HepG2 (cell line): ENCODE results near the gene WSB1. TPM values are rescaled to one million over a fixed set of nuclear protein-coding genes. Genes with fewer than 3 reads are reported as not detected.

Experiments used
- ATAC-seq: fragments of 200-7000 bp; cut with Tn5 transposase; 3 replicates; pipeline ENCODE4 v1.9.1; 2020; ENCODE audit warnings: mild to moderate bottlenecking, moderate library complexity
- BruUV-seq: library from RNA; stranded (reverse); fragments of 400-500 nt; replicated peaks from 2 replicates; lab custom pipeline; 2021; lab: Mats Ljungman, UMichigan
- CTCF ChIA-PET: fragments of 300-600 bp; formaldehyde crosslinking; extraction: SDS; loops from one replicate; lab custom pipeline; 2021; ENCODE audit warnings: low total read pairs, inconsistent platforms, low intra/inter-chr PET ratio; lab: Yijun Ruan, JAX
- POLR2A ChIA-PET: fragments of 350-600 bp; sonication (Branson Sonifier 250); formaldehyde crosslinking; loops from one replicate; lab custom pipeline; 2020; ENCODE audit warnings: antibody characterized with exemption, inconsistent platforms; lab: Yijun Ruan, JAX
- DNase-seq: peaks from one replicate; pipeline ENCODE4 v3.0.0-alpha.2; 2015; ENCODE audit warnings: low spot score
- FAIRE-seq: peaks from 3 replicates; lab custom pipeline; 2011; peaks lifted over from hg19 to GRCh38; lab: Jason Lieb, UNC
- H2AFZ ChIP-seq: one replicate; pipeline ENCODE4 v1.6.1; 2011; ENCODE audit warnings: low read length, inconsistent platforms
- H3K27ac ChIP-seq: fragments of 300-600 bp; 3 replicates; pipeline ENCODE4 v1.8.0; 2011; ENCODE audit warnings: mixed run types, mild to moderate bottlenecking, mixed read lengths, low read length, inconsistent platforms; ENCODE audit not compliant: insufficient read depth; ENCODE audit errors: extremely low read length
- H3K27me3 ChIP-seq, 2 experiments: fragments of 200-600 bp in 1 of 2; 2 replicates in 1 of 2; 3 replicates in 1 of 2; pipeline versions ENCODE4 v1.6.0 to v1.8.0; 2011; ENCODE audit warnings: low read length in 2 of 2, mild to moderate bottlenecking in 2 of 2, moderate library complexity in 2 of 2, inconsistent platforms in 1 of 2; ENCODE audit not compliant: insufficient read depth in 2 of 2, control insufficient read depth in 1 of 2
- H3K36me3 ChIP-seq, 2 experiments: fragments of 200-600 bp in 1 of 2; replicated peaks in 1 of 2; 2 replicates in 1 of 2; 3 replicates in 1 of 2; pipeline versions ENCODE4 v1.5.1 to v1.8.0; 2011; ENCODE audit warnings: low read length in 2 of 2, inconsistent platforms in 1 of 2; ENCODE audit not compliant: insufficient read depth in 2 of 2, control insufficient read depth in 1 of 2
- H3K4me1 ChIP-seq: 2 replicates; pipeline ENCODE4 v1.5.1; 2012; ENCODE audit warnings: low read length, inconsistent platforms; ENCODE audit not compliant: insufficient read depth
- H3K4me2 ChIP-seq: 2 replicates; pipeline ENCODE4 v1.6.0; 2011; ENCODE audit warnings: low read depth, low read length, inconsistent platforms
- H3K4me3 ChIP-seq, 3 experiments: fragments of 200-600 bp in 1 of 3; sonication (generic), shearing (Covaris generic) in 1 of 3; replicated peaks in 1 of 3; 2 replicates each; pipeline ENCODE4 v1.5.1; 2011 to 2016; ENCODE audit warnings: low read length in 3 of 3, inconsistent platforms in 2 of 3, low read depth in 2 of 3, mild to moderate bottlenecking in 2 of 3, control low read depth in 1 of 3, mixed read lengths in 1 of 3; ENCODE audit not compliant: insufficient read depth in 1 of 3
- H3K79me2 ChIP-seq: one replicate; pipeline ENCODE4 v1.6.1; 2011; ENCODE audit warnings: low read length, inconsistent platforms; ENCODE audit not compliant: insufficient read depth
- H3K9ac ChIP-seq: 2 replicates; pipeline ENCODE4 v1.6.0; 2011; ENCODE audit warnings: mild to moderate bottlenecking, low read depth, low read length, inconsistent platforms; ENCODE audit not compliant: insufficient read depth
- H3K9me3 ChIP-seq: 2 replicates; pipeline ENCODE4 v1.5.1; 2012; ENCODE audit warnings: mild to moderate bottlenecking, low read length
- H4K20me1 ChIP-seq: 2 replicates; pipeline ENCODE4 v1.6.0; 2011; ENCODE audit warnings: inconsistent platforms, mild to moderate bottlenecking, low read length, moderate library complexity; ENCODE audit not compliant: insufficient read depth
- CEBPG ChIP-seq: IDR thresholded peaks from 2 replicates; pipeline ENCODE4 v1.6.1; 2016
- CREB3 ChIP-seq: sonication (generic); formaldehyde crosslinking; IDR thresholded peaks from 2 replicates; pipeline ENCODE4 v1.5.0; 2020; ENCODE audit warnings: missing genetic modification reagents
- FOSL2 ChIP-seq: sonication (generic); formaldehyde crosslinking; IDR thresholded peaks from 2 replicates; pipeline ENCODE4 v1.4.0; 2020; ENCODE audit warnings: missing genetic modification reagents
- LCORL ChIP-seq, 2 experiments: fragments of 450-650 bp in 1 of 2; sonication (generic) in 1 of 2; formaldehyde crosslinking in 1 of 2; IDR thresholded peaks; 2 replicates each; pipeline versions ENCODE4 v1.5.0 to v1.6.1; 2017 to 2020; ENCODE audit warnings: antibody characterized with exemption in 1 of 2, missing genetic modification reagents in 1 of 2
- PAF1 ChIP-seq: IDR thresholded peaks from 2 replicates; pipeline ENCODE4 v1.6.1; 2016; ENCODE audit warnings: missing genetic modification reagents, missing compliant biosample characterization
- TBL1XR1 ChIP-seq: fragments of 150-350 bp; IDR thresholded peaks from 2 replicates; pipeline ENCODE4 v1.6.1; 2014; ENCODE audit warnings: borderline replicate concordance, low read length; ENCODE audit not compliant: partially characterized antibody
- ZMYM2 ChIP-seq: sonication (generic); formaldehyde crosslinking; IDR thresholded peaks from 2 replicates; pipeline ENCODE4 v1.8.0; 2022; ENCODE audit warnings: mild to moderate bottlenecking, missing genetic modification reagents
- ZNF124 ChIP-seq: sonication (generic); formaldehyde crosslinking; IDR thresholded peaks from 2 replicates; pipeline ENCODE4 v1.4.0; 2020; ENCODE audit warnings: missing genetic modification reagents
- ZNF136 ChIP-seq: sonication (generic); formaldehyde crosslinking; IDR thresholded peaks from 2 replicates; pipeline ENCODE4 v1.8.1; 2022; ENCODE audit warnings: low read depth, mild to moderate bottlenecking, moderate library complexity, missing genetic modification reagents
- ZNF337 ChIP-seq: sonication (generic); formaldehyde crosslinking; IDR thresholded peaks from 2 replicates; pipeline ENCODE4 v1.5.1; 2020; ENCODE audit warnings: missing genetic modification reagents, low read depth, mild to moderate bottlenecking, borderline replicate concordance
- ZNF367 ChIP-seq: sonication (generic); formaldehyde crosslinking; IDR thresholded peaks from 2 replicates; pipeline ENCODE4 v1.4.0; 2020; ENCODE audit warnings: missing genetic modification reagents, borderline replicate concordance
- ZNF432 ChIP-seq: sonication (generic); formaldehyde crosslinking; IDR thresholded peaks from 2 replicates; pipeline ENCODE4 v1.5.0; 2020; ENCODE audit warnings: missing genetic modification reagents, mild to moderate bottlenecking, borderline replicate concordance
- ZNF530 ChIP-seq: sonication (generic); formaldehyde crosslinking; IDR thresholded peaks from 2 replicates; pipeline ENCODE4 v1.5.0; 2020; ENCODE audit warnings: low read depth, mild to moderate bottlenecking, missing genetic modification reagents
- ZNF550 ChIP-seq: sonication (generic); formaldehyde crosslinking; IDR thresholded peaks from 2 replicates; pipeline ENCODE4 v1.4.0; 2020; ENCODE audit warnings: mild to moderate bottlenecking, missing genetic modification reagents, borderline replicate concordance
- ZNF556 ChIP-seq: sonication (generic); formaldehyde crosslinking; IDR thresholded peaks from 2 replicates; pipeline ENCODE4 v1.4.0; 2020; ENCODE audit warnings: mild to moderate bottlenecking, missing genetic modification reagents, borderline replicate concordance
- ZSCAN20 ChIP-seq: sonication (generic); formaldehyde crosslinking; IDR thresholded peaks from 2 replicates; pipeline ENCODE4 v1.4.0; 2020; ENCODE audit warnings: missing genetic modification reagents, mild to moderate bottlenecking, borderline replicate concordance
- WGBS: methylation state at CpG from one replicate; pipeline ENCODE4 v1.1.6; 2017; ENCODE audit warnings: low lambda C conversion rate; 5-methylcytosine and 5-hydroxymethylcytosine counted together
- in situ Hi-C: cut with HindIII; loops from 2 replicates; pipeline ENCODE4 v1.10.0; 2017; ENCODE audit warnings: low pct_unique_long_range_greater_than_20kb; ENCODE audit not compliant: extremely low pct_ligation_motif_present
- intact Hi-C: fragments of 100-400 bp; cut with micrococcal nuclease; formaldehyde crosslinking; loops from one replicate; pipeline ENCODE4 v1.10.0; 2022; ENCODE audit not compliant: unreplicated experiment
- polyA plus RNA-seq, 8 experiments: library from polyadenylated mRNA; depleted of rRNA in 3 of 8; stranded (reverse) in 7 of 8; unstranded in 1 of 8; fragments of >200 nt; fragmentation: Illumina TruSeq in 4 of 8; extraction: Trizol in 4 of 8; gene quantifications; 2 replicates each; pipeline versions ENCODE4 v1.2.1 to v1.2.3, GENCODE V29; 2011 to 2016; ENCODE audit warnings: low read depth in 4 of 8, missing spikeins in 1 of 8, mixed read lengths in 1 of 8; ENCODE audit not compliant: insufficient read depth in 1 of 8
- total RNA-seq, 5 experiments: library from RNA; depleted of rRNA; stranded (reverse); fragments of >200 nt; fragmentation: Illumina TruSeq; extraction: Trizol; gene quantifications; 2 replicates each; pipeline ENCODE4 v1.2.3, GENCODE V29; 2016; ENCODE audit warnings: low read depth in 1 of 5
- TF ChIP-seq, protein P1 (sequence below): sonication (generic); formaldehyde crosslinking; IDR thresholded peaks from 2 replicates; pipeline ENCODE4 v1.4.0; 2020; ENCODE audit warnings: missing genetic modification reagents
- TF ChIP-seq, protein P2 (sequence below): sonication (generic); formaldehyde crosslinking; IDR thresholded peaks from 2 replicates; pipeline ENCODE4 v1.4.0; 2020; ENCODE audit warnings: mild to moderate bottlenecking, low read depth, missing genetic modification reagents
- TF ChIP-seq, protein P3 (sequence below): sonication (generic); formaldehyde crosslinking; IDR thresholded peaks from 2 replicates; pipeline ENCODE4 v1.5.0; 2020; ENCODE audit warnings: missing genetic modification reagents, mild to moderate bottlenecking, borderline replicate concordance
- TF ChIP-seq, protein P4 (sequence below): sonication (generic); formaldehyde crosslinking; IDR thresholded peaks from 2 replicates; pipeline ENCODE4 v1.4.0; 2020; ENCODE audit warnings: mild to moderate bottlenecking, missing genetic modification reagents

The WSB1 gene
- total and polyA plus RNA-seq, 2 of the 13 experiments (the other 11 are each of a cell fraction or from before 2014, with no cell fraction given) = 81.3 to 294 TPM

- Histone ChIP-seq H3K4me3 (peak overlapping the region; percentile 76 to 94 (median 82)), H3K4me2 (peak overlapping the region; percentile 93), H2AFZ (no peak overlapping the region), H3K36me3 (no peaks in the 10 kb centered on the region), H3K79me2 (peaks cover 10% of the 10 kb centered on the region), H4K20me1 (no peaks in the 10 kb centered on the region), H3K9me3 (no peaks in the 10 kb centered on the region), H3K4me1 (peaks cover 23% of the 10 kb centered on the region), H3K27ac (peak overlapping the region; percentile 75), H3K9ac (peak overlapping the region; percentile 94), H3K27me3 (peaks cover 0 to 1% of the 10 kb centered on the region in 2 experiments; a peak in 2 of 5 replicates)
- POLR2A ChIA-PET = interaction anchor here (1.5 to 1.7 kb wide), 2 partner anchors 21 to 59 kb away, joined by 5 to 7 read pairs; partner anchors contain the start of gene WSB1
- FAIRE-seq = peak; percentile 73
- in situ Hi-C loops = loop anchor here (10.0 kb wide), 2 partner anchors 119 to 221 kb away; no protein-coding TSS in a partner anchor
- BruUV-seq = no TSS peak
- peak; percentile 87 for DNase-seq
- 0% methylated on average over 5 of the region's 57 CpGs for WGBS
- ATAC-seq = peak; percentile 96
- intact Hi-C loops = loop anchor here (1.0 to 10.0 kb wide), 5 partner anchors 20 to 251 kb away; partner anchors contain the start of gene KSR1
- CTCF ChIA-PET = interaction anchor here (0.5 to 2.4 kb wide), 7 partner anchors 21 to 248 kb away, joined by 3 to 34 read pairs (median 4); no protein-coding TSS in a partner anchor
- TF ChIP-seq TBL1XR1 (peak; percentile 30), ZNF367 (no peak), ZNF337 (CRISPR knock-in tag) (no peak), ZNF550 (CRISPR knock-in tag) (no peak), ZNF432 (CRISPR knock-in tag) (no peak; the same call in 1 of the 2 replicates), ZNF124 (no peak), FOSL2 (CRISPR knock-in tag) (peak; percentile 99), CEBPG (peak; percentile 45; the same call in 1 of the 2 replicates), ZNF530 (CRISPR knock-in tag) (no peak), CREB3 (CRISPR knock-in tag) (no peak), LCORL (IDR thresholded peaks at IDR 0.05) (no peak), LCORL (CRISPR knock-in tag; IDR thresholded peaks at IDR 0.05) (no peak; the same call in 1 of the 2 replicates), ZMYM2 (CRISPR knock-in tag) (no peak), ZNF136 (CRISPR knock-in tag) (no peak), PAF1 (CRISPR knock-in tag) (no peak), ZNF556 (CRISPR knock-in tag) (no peak), ZSCAN20 (CRISPR knock-in tag) (peak; percentile 25; the same call in 1 of the 2 replicates)
- TF ChIP-seq, protein P1, sequence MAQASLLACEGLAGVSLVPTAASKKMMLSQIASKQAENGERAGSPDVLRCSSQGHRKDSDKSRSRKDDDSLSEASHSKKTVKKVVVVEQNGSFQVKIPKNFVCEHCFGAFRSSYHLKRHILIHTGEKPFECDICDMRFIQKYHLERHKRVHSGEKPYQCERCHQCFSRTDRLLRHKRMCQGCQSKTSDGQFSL (CRISPR knock-in tag) = no peak
- TF ChIP-seq, protein P2, sequence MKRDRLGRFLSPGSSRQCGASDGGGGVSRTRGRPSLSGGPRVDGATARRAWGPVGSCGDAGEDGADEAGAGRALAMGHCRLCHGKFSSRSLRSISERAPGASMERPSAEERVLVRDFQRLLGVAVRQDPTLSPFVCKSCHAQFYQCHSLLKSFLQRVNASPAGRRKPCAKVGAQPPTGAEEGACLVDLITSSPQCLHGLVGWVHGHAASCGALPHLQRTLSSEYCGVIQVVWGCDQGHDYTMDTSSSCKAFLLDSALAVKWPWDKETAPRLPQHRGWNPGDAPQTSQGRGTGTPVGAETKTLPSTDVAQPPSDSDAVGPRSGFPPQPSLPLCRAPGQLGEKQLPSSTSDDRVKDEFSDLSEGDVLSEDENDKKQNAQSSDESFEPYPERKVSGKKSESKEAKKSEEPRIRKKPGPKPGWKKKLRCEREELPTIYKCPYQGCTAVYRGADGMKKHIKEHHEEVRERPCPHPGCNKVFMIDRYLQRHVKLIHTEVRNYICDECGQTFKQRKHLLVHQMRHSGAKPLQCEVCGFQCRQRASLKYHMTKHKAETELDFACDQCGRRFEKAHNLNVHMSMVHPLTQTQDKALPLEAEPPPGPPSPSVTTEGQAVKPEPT = no peak
- TF ChIP-seq, protein P3, sequence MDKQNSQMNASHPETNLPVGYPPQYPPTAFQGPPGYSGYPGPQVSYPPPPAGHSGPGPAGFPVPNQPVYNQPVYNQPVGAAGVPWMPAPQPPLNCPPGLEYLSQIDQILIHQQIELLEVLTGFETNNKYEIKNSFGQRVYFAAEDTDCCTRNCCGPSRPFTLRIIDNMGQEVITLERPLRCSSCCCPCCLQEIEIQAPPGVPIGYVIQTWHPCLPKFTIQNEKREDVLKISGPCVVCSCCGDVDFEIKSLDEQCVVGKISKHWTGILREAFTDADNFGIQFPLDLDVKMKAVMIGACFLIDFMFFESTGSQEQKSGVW (CRISPR knock-in tag) = no peak
- TF ChIP-seq, protein P4, sequence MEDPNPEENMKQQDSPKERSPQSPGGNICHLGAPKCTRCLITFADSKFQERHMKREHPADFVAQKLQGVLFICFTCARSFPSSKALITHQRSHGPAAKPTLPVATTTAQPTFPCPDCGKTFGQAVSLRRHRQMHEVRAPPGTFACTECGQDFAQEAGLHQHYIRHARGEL (CRISPR knock-in tag) = no peak
Observed at GRCh38 chr17:27353461-27354050, 59.6 kb downstream of the WSB1 start.
